H9 (cell line): ENCODE data around the gene SGCD. TPM values are rescaled to one million over a fixed set of nuclear protein-coding genes. Genes with fewer than 3 reads are reported as not detected.

ENCODE experiments used
- DNase-seq: peaks from one replicate; pipeline ENCODE4 v3.0.0-alpha.2; 2017
- H2AFZ ChIP-seq: one replicate; pipeline ENCODE4 v1.6.1; 2013; ENCODE audit warnings: mild to moderate bottlenecking, low read length, control low read depth, moderate library complexity
- H2AK5ac ChIP-seq: 2 replicates; pipeline ENCODE4 v1.6.1; 2013; ENCODE audit warnings: low read length, control low read depth, mixed read lengths; ENCODE audit not compliant: insufficient read length
- H2BK120ac ChIP-seq: one replicate; pipeline ENCODE4 v1.6.1; 2013; ENCODE audit warnings: low read depth, mild to moderate bottlenecking, low read length, control low read depth, inconsistent platforms; ENCODE audit not compliant: poor library complexity, severe bottlenecking
- H2BK12ac ChIP-seq: 2 replicates; pipeline ENCODE4 v1.6.1; 2013; ENCODE audit warnings: low read length, control low read depth, mixed read lengths, low read depth; ENCODE audit not compliant: insufficient read length
- H2BK15ac ChIP-seq: 2 replicates; pipeline ENCODE4 v1.6.1; 2013; ENCODE audit warnings: low read depth, low read length, control low read depth
- H2BK20ac ChIP-seq: one replicate; pipeline ENCODE4 v1.6.1; 2013; ENCODE audit warnings: low read depth, mild to moderate bottlenecking, low read length, control low read depth, inconsistent platforms; ENCODE audit not compliant: poor library complexity, severe bottlenecking
- H2BK5ac ChIP-seq: 2 replicates; pipeline ENCODE4 v1.6.1; 2013; ENCODE audit warnings: low read length, control low read depth, mixed read lengths; ENCODE audit not compliant: insufficient read length
- H3K14ac ChIP-seq: 2 replicates; pipeline ENCODE4 v1.6.1; 2013; ENCODE audit warnings: low read length, control low read depth; ENCODE audit not compliant: insufficient read depth
- H3K18ac ChIP-seq: 2 replicates; pipeline ENCODE4 v1.6.1; 2013; ENCODE audit warnings: low read depth, mild to moderate bottlenecking, mixed read lengths, low read length, control low read depth; ENCODE audit not compliant: insufficient read length
- H3K23ac ChIP-seq: 2 replicates; pipeline ENCODE4 v1.6.1; 2013; ENCODE audit warnings: low read length, control low read depth, mixed read lengths, low read depth; ENCODE audit not compliant: insufficient read length
- H3K23me2 ChIP-seq: 2 replicates; pipeline ENCODE4 v1.6.1; 2013; ENCODE audit warnings: low read depth, mild to moderate bottlenecking, mixed read lengths, low read length, control low read depth; ENCODE audit not compliant: insufficient read length, poor library complexity, severe bottlenecking
- H3K27ac ChIP-seq: 2 replicates; pipeline ENCODE4 v1.5.1; 2013; ENCODE audit warnings: low read length, control low read depth, mixed read lengths, low read depth; ENCODE audit not compliant: insufficient read length
- H3K27me3 ChIP-seq: 2 replicates; pipeline ENCODE4 v1.6.1; 2013; ENCODE audit warnings: low read length, control low read depth, inconsistent platforms; ENCODE audit not compliant: insufficient read depth
- H3K4ac ChIP-seq: 2 replicates; pipeline ENCODE4 v1.6.1; 2013; ENCODE audit warnings: low read depth, mild to moderate bottlenecking, control low read depth, inconsistent platforms, low read length, moderate library complexity
- H3K4me1 ChIP-seq: 2 replicates; pipeline ENCODE4 v1.6.1; 2013; ENCODE audit warnings: low read length, control low read depth, inconsistent platforms; ENCODE audit not compliant: insufficient read depth
- H3K4me2 ChIP-seq: 2 replicates; pipeline ENCODE4 v1.6.1; 2013; ENCODE audit warnings: low read length, control low read depth, mixed read lengths; ENCODE audit not compliant: insufficient read length, insufficient read depth
- H3K56ac ChIP-seq: 2 replicates; pipeline ENCODE4 v1.6.1; 2013; ENCODE audit warnings: low read depth, mild to moderate bottlenecking, mixed read lengths, low read length, control low read depth; ENCODE audit not compliant: insufficient read length
- H3K79me1 ChIP-seq: 2 replicates; pipeline ENCODE4 v1.6.1; 2013; ENCODE audit warnings: low read depth, mild to moderate bottlenecking, moderate library complexity, low read length, control low read depth, inconsistent platforms; ENCODE audit not compliant: insufficient read depth, poor library complexity, severe bottlenecking
- H3K79me2 ChIP-seq: 2 replicates; pipeline ENCODE4 v1.6.1; 2013; ENCODE audit warnings: low read length, control low read depth, inconsistent platforms; ENCODE audit not compliant: insufficient read depth
- H3K9ac ChIP-seq: 2 replicates; pipeline ENCODE4 v1.6.1; 2013; ENCODE audit warnings: low read length, control low read depth, mixed read lengths; ENCODE audit not compliant: insufficient read length; ENCODE audit errors: extremely low read depth
- H3K9me3 ChIP-seq: one replicate; pipeline ENCODE4 v1.6.1; 2013; ENCODE audit warnings: low read depth, low read length, inconsistent platforms; ENCODE audit not compliant: control insufficient read depth
- H3T11ph ChIP-seq: one replicate; pipeline ENCODE4 v1.6.1; 2013; ENCODE audit warnings: mild to moderate bottlenecking, low read length, control low read depth, inconsistent platforms
- H4K20me1 ChIP-seq: one replicate; pipeline ENCODE4 v1.6.1; 2013; ENCODE audit not compliant: control insufficient read depth, insufficient read length, insufficient read depth
- H4K5ac ChIP-seq: 2 replicates; pipeline ENCODE4 v1.6.1; 2013; ENCODE audit warnings: low read depth, mild to moderate bottlenecking, mixed read lengths, low read length, control low read depth; ENCODE audit not compliant: insufficient read length
- H4K8ac ChIP-seq: replicated peaks from 2 replicates; pipeline ENCODE4 v1.6.1; 2013; ENCODE audit warnings: low read length, control low read depth, mixed read lengths, low read depth; ENCODE audit not compliant: insufficient read length
- H4K91ac ChIP-seq: 2 replicates; pipeline ENCODE4 v1.6.1; 2013; ENCODE audit warnings: low read depth, mild to moderate bottlenecking, moderate library complexity, mixed read lengths, low read length, control low read depth; ENCODE audit not compliant: insufficient read length
- H3K27ac Mint-ChIP-seq, 3 experiments: 2 replicates in 2 of 3; 3 replicates in 1 of 3; pipeline ENCODE4 v1.8.0; 2020 to 2021; ENCODE audit warnings: mixed read lengths in 3 of 3, mild to moderate bottlenecking in 1 of 3, moderate library complexity in 1 of 3
- H3K27me3 Mint-ChIP-seq: 2 replicates; pipeline ENCODE4 v1.8.0; 2021; ENCODE audit warnings: low read depth, mild to moderate bottlenecking, moderate library complexity, mixed read lengths
- H3K36me3 Mint-ChIP-seq, 3 experiments: 2 replicates in 2 of 3; 3 replicates in 1 of 3; pipeline ENCODE4 v1.8.0; 2020 to 2021; ENCODE audit warnings: low read depth in 3 of 3, mixed read lengths in 3 of 3; ENCODE audit not compliant: insufficient read depth in 1 of 3
- H3K4me1 Mint-ChIP-seq, 2 experiments: 2 replicates each; pipeline ENCODE4 v1.8.0; 2020; ENCODE audit warnings: mixed read lengths in 2 of 2
- H3K4me3 Mint-ChIP-seq, 2 experiments: 2 replicates in 1 of 2; 3 replicates in 1 of 2; pipeline ENCODE4 v1.8.0; 2020 to 2021; ENCODE audit warnings: mild to moderate bottlenecking in 2 of 2, mixed read lengths in 2 of 2, moderate library complexity in 1 of 2
- H3K9me3 Mint-ChIP-seq, 2 experiments: 2 replicates in 1 of 2; 3 replicates in 1 of 2; pipeline ENCODE4 v1.8.0; 2020; ENCODE audit warnings: mild to moderate bottlenecking in 2 of 2, mixed read lengths in 2 of 2, moderate library complexity in 1 of 2
- WGBS: extraction: QIAGEN DNeasy Blood & Tissue Kit; methylation state at CpG from one replicate; pipeline ENCODE4 v1.1.7; 2013; ENCODE audit warnings: missing lambda C conversion rate, low lambda C conversion rate, mixed read lengths; ENCODE audit not compliant: insufficient read length; ENCODE audit errors: extremely low coverage; 5-methylcytosine and 5-hydroxymethylcytosine counted together
- total RNA-seq: library from RNA; stranded (reverse); gene quantifications from 2 replicates; pipeline ENCODE4 v1.2.1, GENCODE V29; 2021
- TF ChIP-seq, protein P1 (sequence below): fragments of 200-600 bp; sonication (generic); conservative IDR thresholded peaks from 3 replicates; pipeline ENCODE4 v1.8.0; 2021; ENCODE audit warnings: antibody characterized with exemption, mild to moderate bottlenecking

The SGCD gene
- total RNA-seq, 1 experiment from 2014 or later, result 0.11 TPM

DNA sequence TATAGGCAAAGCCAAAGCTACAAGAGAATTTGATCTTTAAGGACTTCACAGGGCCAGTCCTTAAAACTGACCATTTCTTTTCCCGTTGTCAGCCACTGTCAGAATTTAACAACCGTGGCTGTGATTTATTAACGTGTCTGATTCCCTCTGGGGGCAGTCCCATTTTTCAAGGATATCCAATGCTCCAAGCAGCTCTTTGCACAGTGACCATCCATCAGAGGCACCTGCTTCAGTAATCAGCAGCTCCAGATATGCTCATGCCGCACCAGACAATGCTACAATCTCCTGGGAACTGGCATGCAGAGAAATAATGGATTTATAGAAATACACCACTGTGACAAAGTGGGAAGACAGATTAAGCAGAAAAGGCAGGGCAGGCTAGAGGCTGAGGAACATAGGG lies 359.8 kb downstream of the SGCD start:
- TF ChIP-seq, protein P1, sequence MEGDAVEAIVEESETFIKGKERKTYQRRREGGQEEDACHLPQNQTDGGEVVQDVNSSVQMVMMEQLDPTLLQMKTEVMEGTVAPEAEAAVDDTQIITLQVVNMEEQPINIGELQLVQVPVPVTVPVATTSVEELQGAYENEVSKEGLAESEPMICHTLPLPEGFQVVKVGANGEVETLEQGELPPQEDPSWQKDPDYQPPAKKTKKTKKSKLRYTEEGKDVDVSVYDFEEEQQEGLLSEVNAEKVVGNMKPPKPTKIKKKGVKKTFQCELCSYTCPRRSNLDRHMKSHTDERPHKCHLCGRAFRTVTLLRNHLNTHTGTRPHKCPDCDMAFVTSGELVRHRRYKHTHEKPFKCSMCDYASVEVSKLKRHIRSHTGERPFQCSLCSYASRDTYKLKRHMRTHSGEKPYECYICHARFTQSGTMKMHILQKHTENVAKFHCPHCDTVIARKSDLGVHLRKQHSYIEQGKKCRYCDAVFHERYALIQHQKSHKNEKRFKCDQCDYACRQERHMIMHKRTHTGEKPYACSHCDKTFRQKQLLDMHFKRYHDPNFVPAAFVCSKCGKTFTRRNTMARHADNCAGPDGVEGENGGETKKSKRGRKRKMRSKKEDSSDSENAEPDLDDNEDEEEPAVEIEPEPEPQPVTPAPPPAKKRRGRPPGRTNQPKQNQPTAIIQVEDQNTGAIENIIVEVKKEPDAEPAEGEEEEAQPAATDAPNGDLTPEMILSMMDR, result no peak
- WGBS, result no CpG with 5 or more reads among the region's 4 CpGs
- no peak overlapping the region for H4K8ac ChIP-seq
- no peak overlapping the region for H3K27ac ChIP-seq
- H3K9me3 ChIP-seq, result no peaks in the 10 kb centered on the region
- H2AK5ac ChIP-seq, result no peak overlapping the region
- no peak overlapping the region for H3K4me2 ChIP-seq
- H3K56ac ChIP-seq, result no peak overlapping the region
- H3K4me1 ChIP-seq, result no peaks in the 10 kb centered on the region; the same call in 1 of the 2 replicates
- H2BK15ac ChIP-seq, result no peak overlapping the region
- no peaks in the 10 kb centered on the region for H3K27me3 ChIP-seq
- H4K5ac ChIP-seq, result no peak overlapping the region
- no peak overlapping the region for H3T11ph ChIP-seq
- H4K91ac ChIP-seq, result no peak overlapping the region
- no peaks in the 10 kb centered on the region for H3K79me1 ChIP-seq
- H2BK20ac ChIP-seq, result no peak overlapping the region
- H3K23me2 ChIP-seq, result no peaks in the 10 kb centered on the region
- no peak overlapping the region for H3K14ac ChIP-seq
- no peaks in the 10 kb centered on the region for H3K9me3 Mint-ChIP-seq
- no peak overlapping the region for H2BK5ac ChIP-seq
- no peaks in the 10 kb centered on the region for H3K36me3 Mint-ChIP-seq
- H3K27ac Mint-ChIP-seq, result no peak overlapping the region
- no peak overlapping the region for H3K23ac ChIP-seq
- H3K4me1 Mint-ChIP-seq, result peaks cover 48 to 63% of the 10 kb centered on the region in 2 experiments
- H2AFZ ChIP-seq, result no peak overlapping the region
- no peak for DNase-seq
- H3K4ac ChIP-seq, result no peak overlapping the region
- H3K18ac ChIP-seq, result no peak overlapping the region
- H2BK120ac ChIP-seq, result no peak overlapping the region
- no peaks in the 10 kb centered on the region for H4K20me1 ChIP-seq
- no peak overlapping the region for H3K9ac ChIP-seq
- no peaks in the 10 kb centered on the region; the same call in 1 of the 2 replicates for H3K27me3 Mint-ChIP-seq
- no peaks in the 10 kb centered on the region for H3K79me2 ChIP-seq
- no peak overlapping the region for H3K4me3 Mint-ChIP-seq
- no peak overlapping the region for H2BK12ac ChIP-seq
